Kidney epithelial cell (primary cell): ENCODE data around the gene RIN3. TPM values are rescaled to one million over a fixed set of nuclear protein-coding genes. Genes with fewer than 3 reads are reported as not detected.

Experiments used
- DNase-seq: peaks from one replicate; pipeline ENCODE4 v3.0.0-alpha.2; 2010; ENCODE audit warnings: low read depth
- H3K27me3 ChIP-seq: 2 replicates; pipeline ENCODE4 v1.6.0; 2011; ENCODE audit warnings: low read length; ENCODE audit not compliant: control insufficient read depth, insufficient read depth
- H3K36me3 ChIP-seq: 2 replicates; pipeline ENCODE4 v1.5.1; 2011; ENCODE audit warnings: low read length; ENCODE audit not compliant: control insufficient read depth, insufficient read depth
- H3K4me3 ChIP-seq: 2 replicates; pipeline ENCODE4 v1.5.1; 2011; ENCODE audit warnings: low read depth, mild to moderate bottlenecking, control low read depth, low read length
- total RNA-seq: library from RNA; depleted of rRNA; stranded (reverse); fragments of >200 nt; gene quantifications from 2 replicates; pipeline ENCODE4 v1.2.3, GENCODE V29; 2015
- TF ChIP-seq, protein P1 (sequence below): IDR thresholded peaks from 2 replicates; pipeline ENCODE4 v1.5.1; 2011; ENCODE audit warnings: mild to moderate bottlenecking, moderate library complexity, low read length, control low read depth, inconsistent platforms; ENCODE audit not compliant: insufficient read depth, poor library complexity, severe bottlenecking

RIN3 gene
- total RNA-seq, 1 donor from 2014 or later: 6.0 TPM

DNA sequence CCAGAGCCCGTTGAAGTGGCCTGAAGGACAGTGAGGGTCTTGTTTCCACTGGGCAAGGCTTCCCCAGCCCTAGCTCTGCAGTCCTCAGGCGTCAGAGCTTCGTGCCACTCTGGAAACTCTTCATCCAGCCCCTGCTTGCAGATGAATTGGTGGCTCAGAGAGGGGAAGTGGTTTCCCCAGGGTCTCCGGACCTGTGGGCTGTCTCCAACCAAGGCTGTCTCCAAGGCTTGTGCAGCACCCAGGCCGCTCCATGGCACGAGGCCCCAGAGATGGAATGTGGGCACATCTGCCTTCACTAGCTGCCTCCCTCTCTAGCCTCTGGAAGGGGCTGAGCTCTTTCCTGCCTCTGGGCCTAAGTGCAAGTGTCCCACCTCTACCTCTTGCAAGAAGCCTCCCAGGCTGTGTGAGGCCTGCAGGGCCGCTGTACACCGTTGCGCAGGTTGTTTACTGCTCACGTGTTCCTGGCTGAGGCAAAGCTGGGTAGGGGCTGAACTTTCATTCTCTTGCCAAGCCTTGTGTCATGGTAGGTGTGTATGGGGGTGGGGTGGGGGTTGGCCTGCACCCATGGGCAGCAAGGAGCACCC is 11.1 kb downstream of the RIN3 start:
- Histone ChIP-seq H3K36me3 (no peaks in the 10 kb centered on the region), H3K4me3 (no peak overlapping the region), H3K27me3 (no peaks in the 10 kb centered on the region)
- TF ChIP-seq, protein P1, sequence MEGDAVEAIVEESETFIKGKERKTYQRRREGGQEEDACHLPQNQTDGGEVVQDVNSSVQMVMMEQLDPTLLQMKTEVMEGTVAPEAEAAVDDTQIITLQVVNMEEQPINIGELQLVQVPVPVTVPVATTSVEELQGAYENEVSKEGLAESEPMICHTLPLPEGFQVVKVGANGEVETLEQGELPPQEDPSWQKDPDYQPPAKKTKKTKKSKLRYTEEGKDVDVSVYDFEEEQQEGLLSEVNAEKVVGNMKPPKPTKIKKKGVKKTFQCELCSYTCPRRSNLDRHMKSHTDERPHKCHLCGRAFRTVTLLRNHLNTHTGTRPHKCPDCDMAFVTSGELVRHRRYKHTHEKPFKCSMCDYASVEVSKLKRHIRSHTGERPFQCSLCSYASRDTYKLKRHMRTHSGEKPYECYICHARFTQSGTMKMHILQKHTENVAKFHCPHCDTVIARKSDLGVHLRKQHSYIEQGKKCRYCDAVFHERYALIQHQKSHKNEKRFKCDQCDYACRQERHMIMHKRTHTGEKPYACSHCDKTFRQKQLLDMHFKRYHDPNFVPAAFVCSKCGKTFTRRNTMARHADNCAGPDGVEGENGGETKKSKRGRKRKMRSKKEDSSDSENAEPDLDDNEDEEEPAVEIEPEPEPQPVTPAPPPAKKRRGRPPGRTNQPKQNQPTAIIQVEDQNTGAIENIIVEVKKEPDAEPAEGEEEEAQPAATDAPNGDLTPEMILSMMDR: no peak
- no peak for DNase-seq

DNA sequence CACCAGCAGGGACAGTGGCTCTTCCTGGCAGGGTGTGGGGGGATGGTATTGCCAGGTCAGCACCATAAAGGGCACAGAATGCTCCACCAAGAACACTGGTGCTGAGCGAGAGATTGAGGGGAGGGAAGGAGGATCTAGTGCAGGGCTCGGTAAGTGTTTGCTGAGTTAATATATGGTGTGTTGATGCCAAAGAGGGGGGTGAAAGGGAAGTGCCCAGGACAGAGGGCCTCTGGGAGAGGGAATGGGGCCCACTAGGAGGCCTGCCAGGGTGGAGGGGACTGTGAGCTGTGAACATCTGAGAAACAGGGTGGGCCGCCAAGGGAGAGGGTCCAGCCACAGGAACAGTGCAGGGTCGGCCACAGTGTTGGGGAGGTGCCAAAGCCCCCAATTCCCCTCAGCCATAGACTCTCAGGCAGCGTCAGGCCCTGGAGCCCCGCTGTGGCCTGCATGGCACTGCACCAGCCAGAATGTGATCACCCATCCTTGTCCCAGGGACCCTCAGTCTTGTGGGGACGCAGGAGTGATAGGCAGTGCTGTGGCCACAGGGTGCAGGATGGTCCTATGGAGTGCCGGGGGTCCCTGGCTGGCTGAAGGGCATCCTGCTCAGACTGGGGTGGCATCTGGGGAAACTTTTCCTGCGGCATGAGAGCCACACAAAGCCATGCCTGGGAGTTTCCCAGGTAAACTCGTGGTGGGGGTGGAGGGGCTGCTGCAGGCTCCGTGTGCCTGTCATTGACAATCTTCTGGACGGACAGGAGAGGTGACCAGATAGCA is 11.9 kb downstream of the RIN3 start:
- Histone ChIP-seq H3K36me3 (no peaks in the 10 kb centered on the region), H3K4me3 (no peak overlapping the region), H3K27me3 (no peaks in the 10 kb centered on the region)
- TF ChIP-seq, protein P1: no peak
- DNase-seq: no peak

DNA sequence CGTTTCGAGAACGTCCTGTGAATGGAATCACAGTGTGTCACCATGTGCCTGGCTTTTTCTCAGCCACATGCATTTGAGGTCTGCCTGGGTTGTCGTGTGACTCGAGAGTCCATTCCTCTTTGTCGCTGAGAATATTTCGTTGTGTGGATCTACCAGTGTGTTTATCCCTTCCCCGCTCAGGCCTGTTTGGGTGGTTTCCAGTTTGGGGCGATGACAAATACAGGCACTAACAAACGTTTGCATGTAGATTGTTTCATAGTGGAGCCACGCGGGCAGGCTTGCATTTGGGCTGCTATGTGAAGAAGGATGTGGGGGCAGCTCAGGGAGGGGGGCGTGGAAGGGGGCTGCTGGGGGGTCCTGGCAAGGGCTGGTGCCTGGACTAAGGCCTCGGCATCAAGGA is 14.1 kb downstream of the RIN3 start:
- Histone ChIP-seq H3K27me3 (no peaks in the 10 kb centered on the region), H3K36me3 (no peaks in the 10 kb centered on the region), H3K4me3 (no peak overlapping the region)
- TF ChIP-seq, protein P1: no peak
- no peak for DNase-seq

DNA sequence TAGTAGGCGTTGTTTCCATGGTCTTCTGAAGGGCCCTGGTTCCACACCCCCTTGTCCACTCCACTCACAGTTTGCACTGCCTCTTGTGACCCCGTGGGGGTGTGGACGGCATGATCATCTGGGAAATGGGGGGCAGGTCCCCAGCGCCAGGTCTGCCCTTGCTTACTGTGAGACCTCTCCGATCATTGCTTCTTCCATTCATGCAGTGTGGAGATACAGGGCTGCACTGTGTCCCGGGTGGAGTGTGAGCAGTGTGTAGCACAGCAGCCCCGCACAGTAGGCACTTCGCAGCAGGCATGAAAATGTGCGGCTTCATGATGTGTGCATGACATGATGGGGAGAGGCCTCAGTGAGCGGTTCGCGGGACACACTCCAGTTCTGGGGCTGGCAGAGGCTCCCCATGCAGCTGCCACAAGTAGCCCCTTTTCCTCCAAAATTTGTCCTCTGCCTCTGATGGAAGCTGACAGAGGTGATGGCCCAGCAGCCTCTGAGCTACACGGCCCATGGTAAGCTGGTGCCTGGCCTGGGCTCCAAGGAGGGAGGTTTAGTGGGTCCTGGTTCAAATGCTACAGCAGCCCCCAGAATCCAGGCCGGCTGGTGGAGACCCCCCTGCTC is 15.0 kb downstream of the RIN3 start:
- H3K27me3 ChIP-seq: no peaks in the 10 kb centered on the region
- H3K4me3 ChIP-seq: no peak overlapping the region
- TF ChIP-seq, protein P1: no peak
- no peaks in the 10 kb centered on the region for H3K36me3 ChIP-seq
- DNase-seq: no peak

DNA sequence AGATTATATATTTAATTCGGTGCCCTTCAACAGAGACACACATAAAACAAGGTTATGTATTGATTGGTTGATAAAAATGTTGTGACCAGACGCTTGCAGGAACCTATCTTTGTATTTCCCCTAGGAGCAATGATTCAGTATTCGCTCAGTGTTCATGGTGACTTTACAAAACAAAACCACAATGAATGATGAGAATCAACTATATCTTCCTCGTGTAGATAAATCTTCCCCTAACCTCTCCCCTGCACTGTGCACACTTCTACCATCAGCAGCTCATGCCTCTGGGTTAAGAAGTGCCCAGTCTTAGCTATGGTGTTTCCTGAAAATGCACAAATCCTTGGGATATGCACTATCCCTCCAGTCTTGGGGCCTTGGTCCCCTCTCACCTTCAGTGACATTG is 16.3 kb downstream of the RIN3 start:
- no peak for DNase-seq
- Histone ChIP-seq H3K4me3 (no peak overlapping the region), H3K36me3 (no peaks in the 10 kb centered on the region), H3K27me3 (no peaks in the 10 kb centered on the region)
- TF ChIP-seq, protein P1: no peak
